ENCODE data around the gene ELP4.

DNA sequence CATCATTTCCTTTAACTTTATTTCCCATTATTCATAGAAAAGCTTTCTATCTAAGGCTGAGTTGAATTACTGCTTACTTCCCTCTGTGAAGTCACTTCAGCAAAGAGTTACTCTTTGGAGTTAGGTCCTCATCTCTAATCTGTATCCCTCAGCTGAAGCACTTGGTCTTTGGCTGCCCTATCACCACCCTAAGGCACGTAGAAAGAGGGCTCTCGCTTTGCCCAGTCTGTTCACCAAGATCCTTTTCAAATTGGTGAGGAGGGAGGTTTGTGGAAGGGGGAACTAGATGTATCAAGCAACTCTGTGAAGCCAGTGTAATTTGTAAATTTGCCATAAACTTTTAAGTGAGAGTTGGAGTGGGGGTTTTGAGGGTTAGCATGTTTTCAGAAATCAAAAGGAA, 258.1 kb downstream of the ELP4 start:
- TF ChIP-seq, protein P1, sequence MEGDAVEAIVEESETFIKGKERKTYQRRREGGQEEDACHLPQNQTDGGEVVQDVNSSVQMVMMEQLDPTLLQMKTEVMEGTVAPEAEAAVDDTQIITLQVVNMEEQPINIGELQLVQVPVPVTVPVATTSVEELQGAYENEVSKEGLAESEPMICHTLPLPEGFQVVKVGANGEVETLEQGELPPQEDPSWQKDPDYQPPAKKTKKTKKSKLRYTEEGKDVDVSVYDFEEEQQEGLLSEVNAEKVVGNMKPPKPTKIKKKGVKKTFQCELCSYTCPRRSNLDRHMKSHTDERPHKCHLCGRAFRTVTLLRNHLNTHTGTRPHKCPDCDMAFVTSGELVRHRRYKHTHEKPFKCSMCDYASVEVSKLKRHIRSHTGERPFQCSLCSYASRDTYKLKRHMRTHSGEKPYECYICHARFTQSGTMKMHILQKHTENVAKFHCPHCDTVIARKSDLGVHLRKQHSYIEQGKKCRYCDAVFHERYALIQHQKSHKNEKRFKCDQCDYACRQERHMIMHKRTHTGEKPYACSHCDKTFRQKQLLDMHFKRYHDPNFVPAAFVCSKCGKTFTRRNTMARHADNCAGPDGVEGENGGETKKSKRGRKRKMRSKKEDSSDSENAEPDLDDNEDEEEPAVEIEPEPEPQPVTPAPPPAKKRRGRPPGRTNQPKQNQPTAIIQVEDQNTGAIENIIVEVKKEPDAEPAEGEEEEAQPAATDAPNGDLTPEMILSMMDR (IDR thresholded peaks at IDR 0.05 in 4 of 5, conservative IDR thresholded peaks at IDR 0.05 in 1 of 5), result no peak
- TF ChIP-seq POLR2A (IDR thresholded peaks at IDR 0.05), result no peak
